ENCODE measurements around the gene MLLT1.
"Not testable (repeated sequence)": the region's sequence is repeated elsewhere in the genome, so short reads cannot be mapped to it uniquely, and the experiment has no call there.

Gene MLLT1

DNA sequence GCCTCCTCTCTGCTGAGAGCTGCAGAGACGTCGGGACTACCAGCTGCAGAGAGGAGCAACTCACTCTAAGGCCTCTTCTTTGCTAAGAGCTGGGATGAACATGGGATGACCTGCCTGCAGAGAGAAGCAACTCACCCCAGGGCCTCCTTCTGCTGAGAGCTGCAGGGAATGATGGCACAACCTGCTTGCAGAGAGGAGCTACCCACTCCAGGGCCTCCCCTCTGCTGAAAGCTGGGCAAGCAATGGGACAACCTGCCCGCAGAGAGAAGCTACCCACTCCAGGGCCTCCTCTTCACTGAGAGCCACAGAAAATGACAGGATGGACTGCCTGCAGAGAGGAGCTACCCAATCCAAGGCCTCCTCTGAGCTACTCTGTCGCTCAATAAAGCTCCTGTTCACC is 6.9 kb upstream of the MLLT1 start:
- DNase-seq (ENCODE audit: low read depth), result no peak
- TF ChIP-seq, protein P1, sequence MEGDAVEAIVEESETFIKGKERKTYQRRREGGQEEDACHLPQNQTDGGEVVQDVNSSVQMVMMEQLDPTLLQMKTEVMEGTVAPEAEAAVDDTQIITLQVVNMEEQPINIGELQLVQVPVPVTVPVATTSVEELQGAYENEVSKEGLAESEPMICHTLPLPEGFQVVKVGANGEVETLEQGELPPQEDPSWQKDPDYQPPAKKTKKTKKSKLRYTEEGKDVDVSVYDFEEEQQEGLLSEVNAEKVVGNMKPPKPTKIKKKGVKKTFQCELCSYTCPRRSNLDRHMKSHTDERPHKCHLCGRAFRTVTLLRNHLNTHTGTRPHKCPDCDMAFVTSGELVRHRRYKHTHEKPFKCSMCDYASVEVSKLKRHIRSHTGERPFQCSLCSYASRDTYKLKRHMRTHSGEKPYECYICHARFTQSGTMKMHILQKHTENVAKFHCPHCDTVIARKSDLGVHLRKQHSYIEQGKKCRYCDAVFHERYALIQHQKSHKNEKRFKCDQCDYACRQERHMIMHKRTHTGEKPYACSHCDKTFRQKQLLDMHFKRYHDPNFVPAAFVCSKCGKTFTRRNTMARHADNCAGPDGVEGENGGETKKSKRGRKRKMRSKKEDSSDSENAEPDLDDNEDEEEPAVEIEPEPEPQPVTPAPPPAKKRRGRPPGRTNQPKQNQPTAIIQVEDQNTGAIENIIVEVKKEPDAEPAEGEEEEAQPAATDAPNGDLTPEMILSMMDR (conservative IDR thresholded peaks at IDR 0.05; ENCODE audit: low read depth, low read length), result no peak
- no peak overlapping the region for H3K4me3 ChIP-seq (ENCODE audit: low read length)

DNA sequence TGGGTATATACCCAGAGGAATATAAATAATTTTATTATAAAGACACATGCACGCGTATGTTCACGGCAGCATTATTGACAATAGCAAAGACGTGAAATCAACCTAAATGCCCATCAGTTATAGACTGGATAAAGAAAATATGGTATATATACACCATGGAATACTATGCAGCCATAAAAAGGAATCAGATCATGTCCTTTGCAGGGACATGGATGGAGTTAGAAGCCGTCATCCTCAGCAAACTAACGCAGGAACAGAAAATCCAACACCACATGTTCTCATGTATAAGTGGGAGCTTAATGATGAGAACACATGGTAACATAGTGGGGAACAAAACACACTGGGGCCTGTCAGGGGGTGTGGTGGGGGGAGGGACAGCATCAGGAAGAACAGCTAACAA is 2.6 kb upstream of the MLLT1 start:
- not testable (repeated sequence) for DNase-seq (ENCODE audit: low read depth); H3K4me3 ChIP-seq (ENCODE audit: low read length)

DNA sequence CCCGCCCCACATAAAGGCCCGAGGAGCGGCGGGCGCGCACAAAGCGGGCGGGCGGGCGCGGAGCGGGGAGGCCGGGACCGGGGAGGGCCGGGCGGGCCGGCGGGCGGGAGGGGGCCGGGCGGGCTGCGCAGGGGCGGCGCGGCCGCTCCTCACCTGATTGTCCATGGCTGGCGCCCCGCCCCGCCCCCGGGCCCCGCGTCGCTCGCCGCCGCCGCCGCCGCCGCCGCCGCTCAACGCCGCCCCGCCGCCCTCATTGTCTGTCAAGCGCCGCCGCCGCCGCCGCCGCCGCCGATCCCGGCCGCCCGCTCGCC is 200 bp downstream of the MLLT1 start:
- no peak for DNase-seq (ENCODE audit: low read depth)
- TF ChIP-seq, protein P1 (conservative IDR thresholded peaks at IDR 0.05; ENCODE audit: low read depth, low read length), result no peak
- H3K4me3 ChIP-seq (ENCODE audit: low read length), result peak overlapping the region; percentile 82

DNA sequence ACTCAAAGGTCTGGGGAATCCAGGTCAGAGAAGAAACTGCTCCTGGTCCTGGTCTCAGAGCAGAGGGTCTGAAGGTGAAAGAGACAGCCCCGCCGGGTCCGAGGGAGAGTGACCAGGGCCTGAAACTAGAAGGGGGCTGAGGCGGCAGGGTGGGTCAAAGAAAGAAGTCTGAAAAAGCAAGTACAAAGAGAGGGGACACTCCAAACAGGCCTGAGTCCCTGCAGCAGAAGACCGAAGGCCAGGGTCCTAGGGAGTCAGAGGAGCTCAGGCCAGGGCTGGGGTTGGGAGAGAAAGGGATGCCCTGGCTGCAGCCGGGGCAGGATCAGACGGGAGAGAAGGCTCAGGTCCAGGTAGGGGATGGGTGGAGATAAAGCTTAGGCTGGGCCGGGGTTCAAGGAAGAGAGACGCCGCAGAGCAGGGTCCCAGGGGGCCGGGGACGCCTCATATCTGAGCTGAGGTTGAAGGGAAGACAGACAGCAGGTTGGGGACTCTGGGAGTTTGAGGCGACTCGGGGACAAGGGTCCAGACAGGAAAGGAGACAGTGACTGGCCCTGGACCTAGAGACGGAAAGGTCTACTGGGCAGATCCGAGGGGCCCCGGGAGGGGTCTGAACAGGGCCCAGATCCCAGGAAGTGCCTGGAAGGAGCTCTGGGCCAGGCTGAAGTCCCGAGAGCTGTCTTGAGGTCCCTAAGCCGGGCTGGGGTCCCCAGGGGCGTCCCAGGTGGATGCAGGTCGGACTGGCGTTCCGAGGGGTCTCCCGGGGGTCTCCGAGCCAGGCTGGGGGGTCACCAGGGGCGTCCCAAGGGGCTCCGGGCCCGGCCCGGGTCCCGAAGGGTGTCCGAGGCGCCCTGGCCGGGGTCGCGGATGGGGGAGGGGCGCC is 795 bp downstream of the MLLT1 start:
- TF ChIP-seq, protein P1 (conservative IDR thresholded peaks at IDR 0.05; ENCODE audit: low read depth, low read length), result no peak
- DNase-seq (ENCODE audit: low read depth), result no peak
- H3K4me3 ChIP-seq (ENCODE audit: low read length), result peak overlapping the region; percentile 82

DNA sequence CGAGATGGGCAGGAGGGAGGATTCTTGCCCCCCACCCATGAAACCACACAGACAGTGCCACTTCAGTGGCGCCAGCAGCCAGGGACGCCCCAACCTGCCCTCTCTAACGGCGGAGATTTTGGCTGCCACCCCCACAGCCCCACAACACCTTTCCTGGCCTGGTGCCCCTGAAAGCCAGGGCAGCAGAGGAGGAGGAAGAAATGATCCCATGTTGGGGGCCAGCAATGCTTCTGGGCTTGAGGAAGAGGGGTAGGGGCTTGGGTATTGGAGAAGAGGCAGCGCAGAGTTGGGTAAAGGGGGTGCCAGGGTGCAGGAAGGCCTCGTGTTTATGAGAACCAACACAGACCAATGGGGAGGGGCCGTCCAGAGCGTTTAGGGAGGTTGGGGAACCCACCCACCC is 1.7 kb downstream of the MLLT1 start:
- H3K4me3 ChIP-seq (ENCODE audit: low read length), result no peak overlapping the region
- TF ChIP-seq, protein P1 (conservative IDR thresholded peaks at IDR 0.05; ENCODE audit: low read depth, low read length), result no peak
- no peak for DNase-seq (ENCODE audit: low read depth)

DNA sequence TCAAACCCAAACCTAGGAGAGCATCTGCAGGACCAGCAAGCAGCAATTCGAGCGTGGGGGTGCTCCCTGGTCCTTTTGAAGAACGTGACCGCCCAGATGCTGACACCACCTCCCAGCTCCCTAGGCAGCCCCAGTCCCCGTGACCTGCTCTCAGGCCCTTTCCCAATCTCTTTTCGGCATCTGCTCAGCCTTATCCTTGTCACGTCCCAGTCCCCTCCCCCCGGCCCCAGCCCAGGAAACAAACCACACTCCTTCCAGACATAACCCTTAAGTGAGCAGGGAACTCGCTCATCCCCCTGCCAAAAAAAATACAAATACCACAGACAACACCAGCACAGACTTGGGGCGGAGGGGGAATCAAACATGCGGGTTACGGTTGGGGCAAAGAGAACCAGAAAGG is 3.3 kb downstream of the MLLT1 start:
- no peak for DNase-seq (ENCODE audit: low read depth)
- TF ChIP-seq, protein P1 (conservative IDR thresholded peaks at IDR 0.05; ENCODE audit: low read depth, low read length), result no peak
- H3K4me3 ChIP-seq (ENCODE audit: low read length), result no peak overlapping the region

DNA sequence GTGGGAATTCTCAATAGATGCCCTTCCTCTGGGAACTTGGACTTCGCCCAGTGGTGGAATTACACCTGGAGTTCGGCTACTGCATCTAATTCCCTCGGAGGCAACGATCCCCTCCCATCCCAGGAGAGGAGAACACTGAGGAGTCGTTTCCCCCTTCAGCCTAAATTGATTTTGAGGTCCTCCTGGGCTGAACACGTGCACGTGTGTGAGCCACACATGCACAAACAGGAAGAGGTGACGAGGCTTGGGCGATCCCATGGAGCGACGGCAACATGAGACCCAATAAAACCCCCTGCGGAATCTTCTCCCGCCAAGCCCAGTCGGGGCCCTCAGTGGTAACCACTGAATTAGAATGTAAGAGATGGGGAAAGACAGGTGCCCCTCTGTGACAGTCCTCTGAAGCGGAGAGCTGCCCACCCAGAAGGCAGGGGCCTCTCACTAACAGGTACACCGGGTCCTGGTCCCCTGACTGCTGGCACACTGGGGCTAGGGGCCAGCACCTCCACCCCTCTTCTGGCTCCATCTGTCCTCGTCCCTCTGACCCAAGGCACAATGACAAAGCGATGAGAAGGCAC is 4.5 kb downstream of the MLLT1 start:
- TF ChIP-seq, protein P1 (conservative IDR thresholded peaks at IDR 0.05; ENCODE audit: low read depth, low read length), result no peak
- no peak overlapping the region for H3K4me3 ChIP-seq (ENCODE audit: low read length)
- no peak for DNase-seq (ENCODE audit: low read depth)

Measured in retinal pigment epithelial cell (primary cell).